ENCODE measurements around the gene FETUB.

DNA sequence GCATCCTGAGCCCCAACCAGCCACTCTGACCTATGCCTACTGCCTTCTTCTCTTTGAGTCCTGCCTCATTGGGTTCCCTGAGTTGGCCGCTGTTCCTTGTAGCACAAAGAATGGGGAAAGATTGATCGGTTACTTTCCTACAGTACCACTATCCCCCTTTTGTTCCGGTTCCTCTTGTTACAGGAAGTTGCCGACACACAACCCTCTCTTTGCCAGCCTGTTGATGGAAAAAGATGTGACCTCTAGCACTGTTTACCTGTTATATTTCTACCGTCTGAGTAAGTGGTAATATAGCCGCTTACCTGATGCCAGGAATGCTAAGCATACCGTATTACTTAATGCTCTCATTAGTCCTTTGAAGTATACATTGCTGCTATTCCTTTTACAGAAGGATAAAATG, 37.0 kb upstream of the FETUB start:
- TF ChIP-seq, protein P1, sequence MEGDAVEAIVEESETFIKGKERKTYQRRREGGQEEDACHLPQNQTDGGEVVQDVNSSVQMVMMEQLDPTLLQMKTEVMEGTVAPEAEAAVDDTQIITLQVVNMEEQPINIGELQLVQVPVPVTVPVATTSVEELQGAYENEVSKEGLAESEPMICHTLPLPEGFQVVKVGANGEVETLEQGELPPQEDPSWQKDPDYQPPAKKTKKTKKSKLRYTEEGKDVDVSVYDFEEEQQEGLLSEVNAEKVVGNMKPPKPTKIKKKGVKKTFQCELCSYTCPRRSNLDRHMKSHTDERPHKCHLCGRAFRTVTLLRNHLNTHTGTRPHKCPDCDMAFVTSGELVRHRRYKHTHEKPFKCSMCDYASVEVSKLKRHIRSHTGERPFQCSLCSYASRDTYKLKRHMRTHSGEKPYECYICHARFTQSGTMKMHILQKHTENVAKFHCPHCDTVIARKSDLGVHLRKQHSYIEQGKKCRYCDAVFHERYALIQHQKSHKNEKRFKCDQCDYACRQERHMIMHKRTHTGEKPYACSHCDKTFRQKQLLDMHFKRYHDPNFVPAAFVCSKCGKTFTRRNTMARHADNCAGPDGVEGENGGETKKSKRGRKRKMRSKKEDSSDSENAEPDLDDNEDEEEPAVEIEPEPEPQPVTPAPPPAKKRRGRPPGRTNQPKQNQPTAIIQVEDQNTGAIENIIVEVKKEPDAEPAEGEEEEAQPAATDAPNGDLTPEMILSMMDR (IDR thresholded peaks at IDR 0.05), result no peak
- TF ChIP-seq POLR2A (IDR thresholded peaks at IDR 0.05), result no peak
